CD4-positive, alpha-beta memory T cell (primary cell): ENCODE data around the gene SMURF2. TPM values are rescaled to one million over a fixed set of nuclear protein-coding genes. Genes with fewer than 3 reads are reported as not detected.
"Not testable (repeated sequence)": the region's sequence is repeated elsewhere in the genome, so short reads cannot be mapped to it uniquely, and the experiment has no call there.

Experiments
- CTCF ChIA-PET: fragments of 350-600 bp; sonication (Branson Sonifier 250); formaldehyde crosslinking; loops from one replicate; lab custom pipeline; 2021; ENCODE audit warnings: inconsistent platforms; ENCODE audit not compliant: partially characterized antibody; lab: Charles Lee
- POLR2A ChIA-PET: fragments of 350-600 bp; sonication (Branson Sonifier 250); formaldehyde crosslinking; loops from one replicate; lab custom pipeline; 2021; ENCODE audit not compliant: partially characterized antibody; lab: Charles Lee
- DNase-seq, 5 donors: peaks; one replicate each; pipeline versions ENCODE4 v3.0.0 to v3.0.0-alpha.2; 2020 to 2022; ENCODE audit warnings: mixed read lengths in 1 of 5
- H3K27ac ChIP-seq: one replicate; pipeline ENCODE4 v1.7.0; 2013; ENCODE audit warnings: low read depth, low read length
- H3K27me3 ChIP-seq: 2 replicates; pipeline ENCODE4 v1.7.0; 2013; ENCODE audit warnings: mild to moderate bottlenecking, low read length, moderate library complexity; ENCODE audit not compliant: insufficient read depth
- H3K36me3 ChIP-seq: 2 replicates; pipeline ENCODE4 v1.7.0; 2013; ENCODE audit warnings: mild to moderate bottlenecking, low read length, moderate library complexity; ENCODE audit not compliant: insufficient read depth
- H3K4me1 ChIP-seq: 2 replicates; pipeline ENCODE4 v1.7.0; 2013; ENCODE audit warnings: mild to moderate bottlenecking, low read length, moderate library complexity; ENCODE audit not compliant: insufficient read depth
- H3K4me3 ChIP-seq, 2 donors: one replicate each; pipeline ENCODE4 v1.7.0; 2013; ENCODE audit warnings: low read length in 2 of 2, mild to moderate bottlenecking in 1 of 2
- H3K9me3 ChIP-seq, 2 donors: one replicate each; pipeline ENCODE4 v1.7.0; 2013; ENCODE audit warnings: low read length in 2 of 2, control low read depth in 1 of 2; ENCODE audit not compliant: control insufficient read depth in 1 of 2
- H3K27ac Mint-ChIP-seq, 7 donors: one replicate each; pipeline ENCODE4 v1.8.0; 2020 to 2021; ENCODE audit warnings: mixed read lengths in 7 of 7, mild to moderate bottlenecking in 6 of 7, inconsistent platforms in 3 of 7, moderate library complexity in 3 of 7
- H3K27me3 Mint-ChIP-seq, 2 donors: one replicate each; pipeline ENCODE4 v1.8.0; 2020 to 2021; ENCODE audit warnings: mixed read lengths in 2 of 2
- H3K36me3 Mint-ChIP-seq, 2 donors: one replicate each; pipeline ENCODE4 v1.8.0; 2020 to 2021; ENCODE audit warnings: mixed read lengths in 2 of 2, inconsistent platforms in 1 of 2, mild to moderate bottlenecking in 1 of 2
- H3K4me1 Mint-ChIP-seq, 4 donors: one replicate each; pipeline ENCODE4 v1.8.0; 2020 to 2021; ENCODE audit warnings: mixed read lengths in 4 of 4, mild to moderate bottlenecking in 1 of 4
- H3K4me3 Mint-ChIP-seq, 8 donors: one replicate each; pipeline ENCODE4 v1.8.0; 2020 to 2021; ENCODE audit warnings: mixed read lengths in 8 of 8, mild to moderate bottlenecking in 7 of 8, moderate library complexity in 6 of 8, inconsistent platforms in 3 of 8
- H3K9me3 Mint-ChIP-seq, 8 donors: one replicate each; pipeline ENCODE4 v1.8.0; 2020 to 2021; ENCODE audit warnings: mixed read lengths in 8 of 8, mild to moderate bottlenecking in 5 of 8, inconsistent platforms in 3 of 8, moderate library complexity in 1 of 8
- intact Hi-C: fragments of 100-400 bp; cut with micrococcal nuclease; formaldehyde crosslinking; loops from one replicate; pipeline ENCODE4 v1.15.1; 2023
- polyA plus RNA-seq, 2 donors: library from polyadenylated mRNA; unstranded; fragments of 300-500 nt; fragmentation: Illumina TruSeq; gene quantifications; one replicate each; pipeline ENCODE4 v1.2.3, GENCODE V29; 2021
- total RNA-seq, 2 experiments: library from RNA; stranded (reverse); gene quantifications; one replicate each; pipeline ENCODE4 v1.2.3, GENCODE V29; 2021

The SMURF2 gene
- total and polyA plus RNA-seq, 4 experiments from 2014 or later = 4.9 to 35.0 (median 20.3) TPM

GRCh38 chr17:64660195-64660977 is 1.7 kb downstream of the SMURF2 start:
- CTCF ChIA-PET = interaction anchor here (1.2 to 1.7 kb wide), 2 partner anchors 11 to 248 kb away, joined by 3 to 4 read pairs; no protein-coding TSS in a partner anchor
- peaks cover 50% of the 10 kb centered on the region for H3K4me1 ChIP-seq
- intact Hi-C loops = loop anchor here (10.0 kb wide), 1 partner anchor 396 kb away; the partner anchor contains the start of gene TEX2

DNA sequence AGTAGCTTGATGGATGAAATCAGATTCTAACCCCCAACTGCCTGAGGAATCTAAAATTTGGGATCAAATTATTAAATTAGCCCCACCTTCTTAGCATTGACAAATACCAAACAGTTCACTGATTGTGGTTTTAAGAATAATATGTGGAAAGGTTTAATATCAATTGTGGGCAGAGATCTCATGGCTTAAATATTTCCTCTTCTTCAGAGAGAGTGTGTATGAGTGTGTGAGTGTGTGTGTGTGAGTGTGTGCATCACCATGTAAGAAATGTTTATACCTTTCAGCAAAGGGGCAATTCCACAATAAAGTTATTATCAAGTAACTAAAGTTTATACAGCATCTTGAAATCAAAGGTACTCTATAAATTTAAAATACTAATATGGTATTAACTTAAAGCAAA is 3.2 kb downstream of the SMURF2 start:
- H3K4me3 ChIP-seq = no peak overlapping the region
- H3K36me3 ChIP-seq = no peaks in the 10 kb centered on the region
- Mint-ChIP-seq H3K36me3 (peaks cover 7 to 12% of the 10 kb centered on the region in 2 donors), H3K4me1 (peaks cover 32 to 57% (median 44%) of the 10 kb centered on the region in 4 donors), H3K4me3 (peak overlapping the region in 6 of 8 donors; percentile 7 to 53 (median 18)), H3K9me3 (no peaks in the 10 kb centered on the region), H3K27me3 (no peaks in the 10 kb centered on the region), H3K27ac (peak overlapping the region; percentile 0 to 47 (median 10))
- intact Hi-C loops = no loop called here
- POLR2A ChIA-PET = interaction anchor here (1.5 kb wide), 1 partner anchor 154 kb away, joined by 4 read pairs; no protein-coding TSS in a partner anchor
- H3K9me3 ChIP-seq = no peaks in the 10 kb centered on the region
- CTCF ChIA-PET = no interaction called here
- no peak overlapping the region for H3K27ac ChIP-seq
- peaks cover 50% of the 10 kb centered on the region for H3K4me1 ChIP-seq
- H3K27me3 ChIP-seq = no peaks in the 10 kb centered on the region
- peak in 1 of 5 donors; percentile 50 for DNase-seq

More at GRCh38 chr17:64660195-64660977, 1.7 kb downstream of the SMURF2 start:
- H3K36me3 ChIP-seq, H3K9me3 ChIP-seq, H3K27me3 Mint-ChIP-seq, H3K9me3 Mint-ChIP-seq, H3K27me3 ChIP-seq: not testable (repeated sequence)
- Mint-ChIP-seq H3K4me1 (peaks cover 32 to 56% (median 43%) of the 10 kb centered on the region in 4 donors), H3K27ac (peak overlapping the region; percentile 95 to 98 (median 96)), H3K4me3 (peak overlapping the region; percentile 97 to 99 (median 99)), H3K36me3 (peaks cover 7 to 12% of the 10 kb centered on the region in 2 donors)
- POLR2A ChIA-PET = interaction anchor here (1.2 to 2.2 kb wide), 2 partner anchors 8 to 11 kb away, joined by 5 to 6 read pairs; no protein-coding TSS in a partner anchor
- DNase-seq = peak in 2 of 5 donors; percentile 14 to 19
- H3K27ac ChIP-seq = peak overlapping the region; percentile 54
- peak overlapping the region; percentile 61 to 82 for H3K4me3 ChIP-seq

GRCh38 chr17:64657610-64658125 is 4.4 kb downstream of the SMURF2 start:
- peaks cover 7 to 12% of the 10 kb centered on the region in 2 donors for H3K36me3 Mint-ChIP-seq
- Histone ChIP-seq H3K36me3 (no peaks in the 10 kb centered on the region), H3K4me3 (no peak overlapping the region), H3K9me3 (no peaks in the 10 kb centered on the region), H3K4me1 (peaks cover 46% of the 10 kb centered on the region), H3K27me3 (no peaks in the 10 kb centered on the region), H3K27ac (no peak overlapping the region)
- no peaks in the 10 kb centered on the region for H3K27me3 Mint-ChIP-seq
- POLR2A ChIA-PET = interaction anchor here (1.4 kb wide), 1 partner anchor 51 kb away, joined by 3 read pairs; no protein-coding TSS in a partner anchor
- peaks cover 33 to 67% (median 52%) of the 10 kb centered on the region in 4 donors for H3K4me1 Mint-ChIP-seq
- H3K27ac Mint-ChIP-seq = peak overlapping the region in 4 of 7 donors; percentile 29 to 59 (median 46)
- CTCF ChIA-PET = interaction anchor here (0.9 kb wide), 1 partner anchor 79 kb away, joined by 6 read pairs; no protein-coding TSS in a partner anchor
- DNase-seq = no peak
- H3K4me3 Mint-ChIP-seq = peak overlapping the region in 5 of 8 donors; percentile 9 to 57 (median 44)
- H3K9me3 Mint-ChIP-seq = no peaks in the 10 kb centered on the region
- intact Hi-C loops = no loop called here

DNA sequence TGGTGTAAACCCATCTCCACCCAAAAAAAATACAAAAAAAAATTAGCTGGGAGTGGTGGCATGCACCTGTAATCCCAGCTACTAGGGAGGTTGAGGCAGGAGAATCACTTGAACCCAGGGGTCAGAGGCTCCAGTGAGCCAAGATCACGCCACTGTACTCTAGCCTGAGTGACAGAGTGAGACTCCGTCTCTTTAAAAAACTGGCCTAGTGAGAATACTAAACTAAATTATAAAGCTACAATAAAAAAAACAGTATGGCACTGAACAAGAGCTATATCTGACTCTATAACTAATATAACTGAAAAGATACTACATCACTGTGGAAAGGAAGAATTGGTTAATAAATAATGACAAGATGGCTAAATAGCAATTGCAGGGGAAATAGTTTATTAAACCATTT is 6.4 kb downstream of the SMURF2 start:
- Histone ChIP-seq H3K9me3 (no peaks in the 10 kb centered on the region), H3K27ac (no peak overlapping the region), H3K4me1 (peaks cover 42% of the 10 kb centered on the region), H3K4me3 (no peak overlapping the region), H3K36me3 (no peaks in the 10 kb centered on the region), H3K27me3 (no peaks in the 10 kb centered on the region)
- Mint-ChIP-seq H3K27me3 (no peaks in the 10 kb centered on the region), H3K27ac (no peak overlapping the region), H3K9me3 (no peaks in the 10 kb centered on the region), H3K4me1 (peaks cover 35 to 68% (median 50%) of the 10 kb centered on the region in 4 donors), H3K36me3 (peaks cover 5 to 7% of the 10 kb centered on the region in 2 donors), H3K4me3 (no peak overlapping the region)
- ChIA-PET POLR2A (interaction anchor here (0.6 to 1.2 kb wide), 2 partner anchors 151 to 201 kb away, joined by 3 to 4 read pairs; no protein-coding TSS in a partner anchor), CTCF (interaction anchor here (1.1 kb wide), 1 partner anchor 80 kb away, joined by 3 read pairs; no protein-coding TSS in a partner anchor)
- no peak for DNase-seq
- intact Hi-C loops = no loop called here

DNA sequence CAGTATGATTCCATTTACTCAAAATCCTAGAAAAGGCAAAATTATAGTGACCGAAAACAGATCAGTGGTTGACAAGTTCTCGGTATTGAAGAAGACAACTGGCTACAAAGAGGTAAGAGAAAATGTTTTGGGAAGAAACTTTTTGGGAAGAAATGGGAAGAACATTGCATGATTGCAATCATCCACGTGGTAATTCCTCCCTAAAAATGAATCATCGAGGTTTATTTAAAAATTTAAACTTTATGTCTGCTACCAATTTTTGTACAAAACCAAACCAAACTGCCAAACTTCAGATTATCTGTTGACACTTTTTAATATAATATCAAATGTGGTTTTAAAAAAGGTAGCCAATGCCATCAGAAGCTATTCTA is 8.1 kb downstream of the SMURF2 start:
- Histone ChIP-seq H3K36me3 (no peaks in the 10 kb centered on the region), H3K27me3 (no peaks in the 10 kb centered on the region), H3K9me3 (no peaks in the 10 kb centered on the region), H3K27ac (no peak overlapping the region), H3K4me1 (peaks cover 31% of the 10 kb centered on the region), H3K4me3 (no peak overlapping the region)
- no peak overlapping the region for H3K4me3 Mint-ChIP-seq
- ChIA-PET POLR2A (no interaction called here), CTCF (interaction anchor here (0.6 to 1.2 kb wide), 2 partner anchors 22 to 635 kb away, joined by 3 read pairs; no protein-coding TSS in a partner anchor)
- no peaks in the 10 kb centered on the region for H3K27me3 Mint-ChIP-seq
- H3K36me3 Mint-ChIP-seq = peaks cover 5 to 9% of the 10 kb centered on the region in 2 donors
- intact Hi-C loops = no loop called here
- DNase-seq = no peak
- H3K27ac Mint-ChIP-seq = no peak overlapping the region
- peaks cover 27 to 55% (median 40%) of the 10 kb centered on the region in 4 donors for H3K4me1 Mint-ChIP-seq
- H3K9me3 Mint-ChIP-seq = no peaks in the 10 kb centered on the region

GRCh38 chr17:64653325-64653984 is 8.7 kb downstream of the SMURF2 start:
- H3K27ac Mint-ChIP-seq = no peak overlapping the region
- no peak overlapping the region for H3K27ac ChIP-seq
- H3K36me3 Mint-ChIP-seq = peaks cover 7 to 11% of the 10 kb centered on the region in 2 donors
- no peaks in the 10 kb centered on the region for H3K27me3 ChIP-seq
- POLR2A ChIA-PET = no interaction called here
- H3K4me3 ChIP-seq = no peak overlapping the region
- peak overlapping the region in 1 of 8 donors; percentile 25 for H3K4me3 Mint-ChIP-seq
- H3K36me3 ChIP-seq = no peaks in the 10 kb centered on the region
- H3K9me3 ChIP-seq = no peaks in the 10 kb centered on the region
- intact Hi-C loops = no loop called here
- peaks cover 25 to 56% (median 38%) of the 10 kb centered on the region in 4 donors for H3K4me1 Mint-ChIP-seq
- CTCF ChIA-PET = interaction anchor here (0.6 to 1.2 kb wide), 2 partner anchors 22 to 635 kb away, joined by 3 read pairs; no protein-coding TSS in a partner anchor
- peaks cover 31% of the 10 kb centered on the region for H3K4me1 ChIP-seq
- no peaks in the 10 kb centered on the region for H3K27me3 Mint-ChIP-seq
- DNase-seq = no peak
- no peaks in the 10 kb centered on the region for H3K9me3 Mint-ChIP-seq
